Activated CD4-positive, alpha-beta T cell treated with anti-CD3 and anti-CD28 coated beads, Interleukin-2, amount 50 U/mL, for 1 hour (primary cell): ENCODE measurements around the gene TSPAN10.

Source experiments
- DNase-seq: peaks from one replicate; pipeline ENCODE4 v3.0.0-alpha.2; 2020

Gene TSPAN10

GRCh38 chr17:81635973-81636504, 957 bp upstream of the TSPAN10 start:
- no peak for DNase-seq

GRCh38 chr17:81638683-81639082, 1.7 kb downstream of the TSPAN10 start:
- no peak for DNase-seq

GRCh38 chr17:81640011-81640410, 3.0 kb downstream of the TSPAN10 start:
- DNase-seq = no peak

- DNase-seq = no peak
Measured at GRCh38 chr17:81641825-81642489, 5.0 kb downstream of the TSPAN10 start.

- DNase-seq = no peak
Measured at GRCh38 chr17:81644496-81644895, 7.5 kb downstream of the TSPAN10 start.

GRCh38 chr17:81644976-81645952, 8.3 kb downstream of the TSPAN10 start:
- no peak for DNase-seq

- DNase-seq = no peak
Measured at GRCh38 chr17:81646869-81647600, 10.0 kb downstream of the TSPAN10 start.

GRCh38 chr17:81647640-81648012, 10.6 kb downstream of the TSPAN10 start:
- no peak for DNase-seq

GRCh38 chr17:81648013-81648706, 11.2 kb downstream of the TSPAN10 start:
- DNase-seq = no peak

GRCh38 chr17:81648707-81649085, 11.7 kb downstream of the TSPAN10 start:
- no peak for DNase-seq

GRCh38 chr17:81650951-81651350, 14.0 kb downstream of the TSPAN10 start:
- no peak for DNase-seq

- DNase-seq = no peak
Measured at GRCh38 chr17:81651692-81652091, 14.7 kb downstream of the TSPAN10 start.

GRCh38 chr17:81652906-81653771, 16.1 kb downstream of the TSPAN10 start:
- DNase-seq = no peak

- no peak for DNase-seq
Measured at GRCh38 chr17:81655378-81656117, 18.6 kb downstream of the TSPAN10 start.

- no peak for DNase-seq
Measured at GRCh38 chr17:81656118-81656743, 19.2 kb downstream of the TSPAN10 start, which contains the start of gene PDE6G. TSS of gene PDE6G (minus strand) at chr17:81656542. CDS start at chr17:81653305, 3,237 bp downstream.

- DNase-seq = no peak
Measured at GRCh38 chr17:81656835-81657234, 19.8 kb downstream of the TSPAN10 start.

GRCh38 chr17:81659038-81659437, 22.0 kb downstream of the TSPAN10 start:
- no peak for DNase-seq

- DNase-seq = no peak
Measured at GRCh38 chr17:81660441-81660840, 23.4 kb downstream of the TSPAN10 start.

- no peak for DNase-seq
Measured at GRCh38 chr17:81662002-81662401, 25.0 kb downstream of the TSPAN10 start.

- no peak for DNase-seq
Measured at GRCh38 chr17:81664051-81664470, 27.1 kb downstream of the TSPAN10 start.
